NCI-H510A (cell line): ENCODE measurements around the gene TARS2.

ENCODE experiments used
- DNase-seq: peaks from one replicate; lab custom pipeline; 2025; lab: John Stamatoyannopoulos, UW

The TARS2 gene

DNA sequence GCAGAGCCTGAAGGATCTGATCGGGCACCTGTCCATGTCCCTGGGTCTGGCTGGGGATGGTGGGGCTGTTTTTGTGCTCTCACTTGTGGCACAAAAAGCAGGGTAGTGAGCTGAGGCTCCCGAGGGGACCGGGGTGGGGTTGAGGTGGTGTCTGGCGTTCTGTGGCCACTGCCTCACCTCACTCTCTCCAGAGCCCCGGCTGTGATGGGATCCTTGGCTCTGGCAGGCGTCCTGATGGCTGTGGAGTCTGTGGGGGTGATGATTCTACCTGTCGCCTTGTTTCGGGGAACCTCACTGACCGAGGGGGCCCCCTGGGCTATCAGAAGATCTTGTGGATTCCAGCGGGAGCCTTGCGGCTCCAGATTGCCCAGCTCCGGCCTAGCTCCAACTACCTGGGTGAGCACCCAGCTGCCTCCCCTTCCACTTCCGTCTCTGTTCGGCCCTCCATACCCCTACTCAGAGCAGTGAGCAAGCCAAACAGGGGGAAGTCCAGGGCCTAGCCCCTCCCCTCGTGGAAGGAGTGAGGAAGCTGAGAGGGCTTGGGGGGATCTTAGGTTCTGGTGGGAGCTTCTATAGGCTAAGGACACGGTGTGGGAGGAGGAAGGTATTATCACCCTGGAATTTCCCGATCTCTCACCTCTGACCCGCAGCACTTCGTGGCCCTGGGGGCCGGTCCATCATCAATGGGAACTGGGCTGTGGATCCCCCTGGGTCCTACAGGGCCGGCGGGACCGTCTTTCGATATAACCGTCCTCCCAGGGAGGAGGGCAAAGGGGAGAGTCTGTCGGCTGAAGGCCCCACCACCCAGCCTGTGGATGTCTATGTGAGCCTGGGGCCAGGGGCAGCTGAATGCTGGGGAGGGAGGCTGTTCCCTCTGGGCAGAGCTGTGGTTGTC lies 69.0 kb downstream of the TARS2 start:
- DNase-seq: no peak

DNA sequence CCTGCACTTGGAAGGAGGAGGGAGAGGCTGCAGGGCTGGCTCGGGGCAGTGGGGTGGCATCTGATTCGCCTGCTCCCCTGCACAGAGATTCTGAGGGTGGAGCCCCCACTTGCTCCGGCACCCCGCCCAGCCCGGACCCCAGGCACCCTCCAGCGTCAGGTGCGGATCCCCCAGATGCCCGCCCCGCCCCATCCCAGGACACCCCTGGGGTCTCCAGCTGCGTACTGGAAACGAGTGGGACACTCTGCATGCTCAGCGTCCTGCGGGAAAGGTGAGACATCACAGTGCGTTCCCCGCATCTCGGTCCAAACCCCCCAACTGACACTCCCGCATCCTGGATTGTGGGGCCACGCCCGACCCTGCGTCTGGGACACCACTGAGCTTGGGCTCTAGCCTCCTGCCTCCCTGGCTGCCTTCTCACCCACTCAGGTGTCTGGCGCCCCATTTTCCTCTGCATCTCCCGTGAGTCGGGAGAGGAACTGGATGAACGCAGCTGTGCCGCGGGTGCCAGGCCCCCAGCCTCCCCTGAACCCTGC lies 69.9 kb downstream of the TARS2 start:
- DNase-seq: no peak
